GOT3 (cell line): Measurements from ENCODE around the gene TRAPPC3.

Experiments used
- DNase-seq: peaks from one replicate; lab custom pipeline; 2025; ENCODE audit warnings: mixed read lengths; lab: John Stamatoyannopoulos, UW

Gene TRAPPC3

DNA sequence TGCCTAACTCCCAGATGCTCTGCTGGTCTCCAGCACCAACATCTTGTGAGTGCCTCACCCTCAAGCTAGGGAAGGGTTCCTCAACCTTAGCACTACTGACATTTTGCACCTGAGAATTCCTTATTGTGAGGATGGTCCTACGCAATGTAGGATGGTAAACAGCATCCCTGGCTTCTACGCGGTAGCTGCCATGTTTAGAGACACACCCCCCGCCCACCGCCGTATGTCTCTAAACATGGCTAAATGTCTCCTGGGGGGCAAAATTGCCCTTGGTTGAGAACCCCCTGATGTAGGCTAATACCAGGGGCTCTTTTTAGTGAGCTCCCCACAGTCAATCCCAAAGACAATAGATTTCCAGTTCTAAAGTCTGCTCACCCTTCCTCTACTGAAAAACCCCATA lies 4.2 kb upstream of the TRAPPC3 start:
- no peak for DNase-seq

DNA sequence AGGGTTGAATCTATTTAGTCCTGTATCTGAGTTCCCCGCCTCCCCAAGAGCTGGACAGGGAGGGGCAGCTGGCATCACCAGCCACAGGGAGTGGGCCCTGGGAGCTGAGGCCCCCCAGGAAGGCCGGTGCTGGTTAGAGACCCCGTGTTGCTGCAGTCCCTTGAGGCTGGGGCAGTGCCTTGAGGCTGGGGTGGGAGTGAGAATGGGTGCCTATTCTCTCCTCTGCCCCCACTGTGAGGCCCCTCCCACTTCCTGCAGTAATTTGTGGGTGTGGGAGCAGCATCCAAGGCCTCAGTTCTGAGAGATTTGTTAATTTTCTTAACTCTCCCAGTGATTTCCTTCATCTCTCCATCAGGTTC lies 2.5 kb upstream of the TRAPPC3 start:
- no peak for DNase-seq

GRCh38 chr1:36151134-36151844 lies 2.0 kb upstream of the TRAPPC3 start:
- no peak for DNase-seq

- peak; percentile 71 for DNase-seq
Measured at GRCh38 chr1:36150296-36151133, 1.2 kb upstream of the TRAPPC3 start.

GRCh38 chr1:36149973-36150295 lies 648 bp upstream of the TRAPPC3 start:
- DNase-seq = no peak

GRCh38 chr1:36148821-36149236 lies 457 bp downstream of the TRAPPC3 start:
- DNase-seq = no peak

DNA sequence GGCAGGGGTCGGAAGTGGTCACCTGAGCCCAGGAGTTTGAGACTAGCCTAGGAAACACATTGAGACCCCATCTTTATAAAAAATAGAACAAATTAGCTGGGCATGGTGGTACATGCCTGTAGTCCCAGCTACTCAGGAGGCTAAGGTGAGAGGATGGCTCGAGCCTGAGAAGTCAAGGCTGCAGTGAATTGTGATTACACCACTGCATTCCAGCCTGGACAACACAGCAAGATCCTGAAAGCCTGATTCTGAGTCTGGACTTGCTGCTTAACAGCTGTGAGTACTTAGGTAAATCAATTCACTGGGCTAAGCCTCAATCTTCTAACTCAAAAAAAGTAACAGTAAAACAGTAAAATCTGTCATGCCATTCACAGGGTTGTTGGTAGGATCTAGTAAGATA lies 4.9 kb downstream of the TRAPPC3 start:
- no peak for DNase-seq

GRCh38 chr1:36143424-36143823 lies 5.9 kb downstream of the TRAPPC3 start:
- no peak for DNase-seq

GRCh38 chr1:36142121-36142520 lies 7.2 kb downstream of the TRAPPC3 start:
- DNase-seq = no peak

- DNase-seq = no peak
Measured at GRCh38 chr1:36139521-36139920, 9.8 kb downstream of the TRAPPC3 start.

- no peak for DNase-seq
Measured at GRCh38 chr1:36137776-36138175, 11.5 kb downstream of the TRAPPC3 start.

GRCh38 chr1:36137226-36137625 lies 12.1 kb downstream of the TRAPPC3 start:
- no peak for DNase-seq

DNA sequence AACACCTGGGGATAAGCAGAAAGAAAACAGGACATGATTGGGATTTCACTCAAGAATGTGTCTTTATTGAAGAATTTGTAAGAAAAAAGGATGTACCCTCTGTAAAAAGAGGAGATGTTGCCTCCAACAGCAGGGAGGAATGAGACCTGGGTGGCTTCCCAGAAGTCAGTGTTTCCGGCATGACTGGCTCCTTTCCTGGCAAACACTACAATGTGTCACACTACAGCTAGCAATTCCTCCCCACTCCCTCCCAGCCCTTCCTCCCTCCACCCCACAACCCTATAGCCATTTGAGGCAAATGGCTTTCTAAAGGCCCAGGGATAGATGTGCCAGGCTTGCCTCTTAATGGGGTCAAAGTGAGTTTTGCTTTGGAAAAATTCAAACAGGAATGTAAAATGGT lies 12.8 kb downstream of the TRAPPC3 start:
- DNase-seq = no peak

DNA sequence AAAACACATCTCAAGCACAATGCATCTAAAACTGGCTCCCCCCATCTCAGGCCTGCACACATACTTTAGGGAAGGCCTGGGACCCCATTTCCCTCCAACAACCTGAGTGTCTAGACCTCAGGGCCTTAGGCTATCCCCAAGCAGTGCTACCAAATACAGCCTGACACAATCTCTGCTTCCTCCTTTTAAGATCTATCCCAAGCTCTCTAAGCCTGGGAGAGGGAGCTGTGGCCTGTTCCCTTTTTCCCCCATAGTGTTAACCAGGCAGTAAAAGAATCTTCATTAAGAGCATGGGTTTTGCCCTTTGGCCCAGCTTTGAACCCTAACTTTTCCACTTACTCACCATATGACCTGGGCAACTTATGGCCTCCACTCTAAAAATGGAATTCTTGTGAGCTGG lies 13.5 kb downstream of the TRAPPC3 start:
- no peak for DNase-seq

DNA sequence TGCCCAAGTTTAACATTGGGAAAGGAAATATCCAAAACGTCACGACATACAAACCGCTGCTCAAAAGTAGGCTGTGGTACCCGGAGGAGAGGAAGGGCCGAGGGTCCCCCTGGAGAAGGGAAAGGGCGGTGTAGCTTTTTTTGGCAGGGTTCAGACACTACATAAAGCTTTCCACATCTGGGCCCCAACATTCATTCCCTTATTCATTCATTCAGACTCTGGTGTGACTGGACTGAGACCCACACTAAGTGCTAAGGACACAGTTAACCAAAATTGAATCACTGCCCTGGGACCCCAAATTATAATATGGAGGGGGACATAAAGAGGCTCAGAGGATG lies 14.0 kb downstream of the TRAPPC3 start:
- DNase-seq = no peak

GRCh38 chr1:36134505-36135329 lies 14.6 kb downstream of the TRAPPC3 start:
- DNase-seq = no peak

DNA sequence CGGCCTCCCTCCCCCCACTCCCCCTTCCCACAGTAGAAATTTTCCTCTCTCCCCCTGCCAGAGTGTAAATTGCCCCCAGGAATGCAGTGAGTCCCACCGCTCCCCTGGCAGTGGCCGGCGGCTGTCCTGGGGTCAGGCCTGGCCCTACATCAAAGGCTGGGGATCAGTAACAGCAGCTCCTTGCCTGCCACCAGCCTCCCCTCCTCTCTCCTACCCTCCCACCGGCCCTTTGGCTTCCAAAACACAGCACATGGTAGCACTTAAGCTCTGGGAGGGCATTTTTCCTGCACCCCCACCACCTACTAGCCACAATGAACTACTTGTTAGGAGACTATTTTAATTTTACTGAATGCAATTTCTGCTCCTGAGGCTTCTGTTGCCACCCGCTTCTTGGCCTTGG lies 15.3 kb downstream of the TRAPPC3 start:
- DNase-seq = no peak

DNA sequence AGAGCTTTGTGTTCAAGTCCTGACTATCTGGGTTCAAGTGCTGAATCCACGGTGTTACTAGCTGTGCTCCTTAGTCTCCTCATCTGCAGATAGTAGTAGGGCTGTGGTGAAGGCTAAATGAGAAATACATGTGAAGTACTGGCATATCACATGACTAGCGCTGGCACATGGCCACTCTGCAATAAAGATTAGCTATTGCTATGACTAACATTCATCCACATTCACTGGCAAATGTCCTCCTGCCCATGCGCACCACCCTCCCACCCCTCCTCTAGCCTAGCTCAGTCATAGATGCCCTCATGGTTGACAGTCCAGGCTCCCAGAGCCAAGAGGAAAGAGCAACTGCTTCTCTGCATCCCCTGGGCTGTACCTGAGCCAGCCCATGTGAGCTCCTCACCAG lies 15.8 kb downstream of the TRAPPC3 start:
- DNase-seq = peak; percentile 67

GRCh38 chr1:36132029-36132428 lies 17.3 kb downstream of the TRAPPC3 start:
- no peak for DNase-seq

- DNase-seq = no peak
Measured at GRCh38 chr1:36128905-36129206, 20.4 kb downstream of the TRAPPC3 start.

- no peak for DNase-seq
Measured at GRCh38 chr1:36128126-36128904, 21.0 kb downstream of the TRAPPC3 start.

GRCh38 chr1:36126797-36127500 lies 22.3 kb downstream of the TRAPPC3 start:
- no peak for DNase-seq
